H1 (cell line): ENCODE measurements around the gene MUC16. TPM values are rescaled to one million over a fixed set of nuclear protein-coding genes. Genes with fewer than 3 reads are reported as not detected.

ENCODE experiments used
- CTCF ChIA-PET: fragments of 300-600 bp; sonication (Branson Sonifier 250); formaldehyde crosslinking; loops from one replicate; lab custom pipeline; 2021; ENCODE audit not compliant: partially characterized antibody; lab: Charles Lee
- POLR2A ChIA-PET: fragments of 300-600 bp; sonication (Branson Sonifier 250); formaldehyde crosslinking; loops from one replicate; lab custom pipeline; 2021; ENCODE audit warnings: inconsistent platforms; ENCODE audit not compliant: partially characterized antibody; lab: Charles Lee
- DNase-seq, 2 experiments: peaks; one replicate each; pipeline versions ENCODE4 v3.0.0 to v3.0.0-alpha.2; 2010 to 2022; ENCODE audit warnings: low spot score in 2 of 2, low read depth in 1 of 2, mixed read lengths in 1 of 2
- FAIRE-seq: peaks from 2 replicates; lab custom pipeline; 2011; peaks lifted over from hg19 to GRCh38; lab: Jason Lieb, UNC
- H2AFZ ChIP-seq: 2 replicates; pipeline ENCODE4 v1.8.1; 2012; ENCODE audit warnings: low read length, inconsistent platforms
- H2AK5ac ChIP-seq: 2 replicates; pipeline ENCODE4 v1.6.1; 2013; ENCODE audit warnings: low read depth, low read length
- H2BK120ac ChIP-seq: replicated peaks from 2 replicates; pipeline ENCODE3; 2013; ENCODE audit warnings: low read depth, low read length, inconsistent platforms
- H2BK12ac ChIP-seq: 2 replicates; pipeline ENCODE4 v1.6.1; 2013; ENCODE audit warnings: low read depth, low read length
- H2BK15ac ChIP-seq: 2 replicates; pipeline ENCODE4 v1.6.1; 2013; ENCODE audit warnings: low read length
- H2BK20ac ChIP-seq: 2 replicates; pipeline ENCODE4 v1.6.1; 2013; ENCODE audit warnings: low read length
- H2BK5ac ChIP-seq: 2 replicates; pipeline ENCODE4 v1.6.1; 2013; ENCODE audit warnings: low read depth, low read length
- H3K14ac ChIP-seq: 2 replicates; pipeline ENCODE4 v1.6.1; 2013; ENCODE audit warnings: inconsistent platforms; ENCODE audit not compliant: insufficient read length
- H3K18ac ChIP-seq: 2 replicates; pipeline ENCODE4 v1.6.1; 2013; ENCODE audit warnings: low read length; ENCODE audit errors: extremely low read depth
- H3K23ac ChIP-seq: 2 replicates; pipeline ENCODE4 v1.6.1; 2013; ENCODE audit warnings: inconsistent platforms; ENCODE audit not compliant: insufficient read length
- H3K23me2 ChIP-seq: 2 replicates; pipeline ENCODE4 v1.6.1; 2013; ENCODE audit warnings: low read depth, low read length
- H3K27ac ChIP-seq: 2 replicates; pipeline ENCODE4 v1.6.1; 2011; ENCODE audit warnings: low read depth, low read length, inconsistent platforms
- H3K27me3 ChIP-seq, 4 experiments: replicated peaks in 1 of 4; 1 replicate in 1 of 4; 2 replicates in 3 of 4; pipeline versions ENCODE4 v1.6.1 to v1.8.1; 2011 to 2013; ENCODE audit warnings: low read length in 3 of 4, mild to moderate bottlenecking in 3 of 4, inconsistent platforms in 2 of 4, mixed read lengths in 2 of 4, moderate library complexity in 1 of 4; ENCODE audit not compliant: control insufficient read depth in 3 of 4, insufficient read depth in 3 of 4; ENCODE audit errors: extremely low read depth in 1 of 4
- H3K36me3 ChIP-seq, 4 experiments: 2 replicates each; pipeline versions ENCODE4 v1.6.1 to v1.8.1; 2011 to 2013; ENCODE audit warnings: mild to moderate bottlenecking in 4 of 4, low read length in 3 of 4, moderate library complexity in 2 of 4, control low read depth in 1 of 4, inconsistent platforms in 1 of 4; ENCODE audit not compliant: insufficient read depth in 4 of 4, control insufficient read depth in 2 of 4
- H3K4ac ChIP-seq: replicated peaks from 2 replicates; pipeline ENCODE3; 2013; ENCODE audit warnings: low read length, low read depth, mixed read lengths, inconsistent platforms; ENCODE audit not compliant: insufficient read length
- H3K4me1 ChIP-seq, 4 experiments: replicated peaks in 1 of 4; 1 replicate in 1 of 4; 2 replicates in 3 of 4; pipeline versions ENCODE4 v1.6.1 to v1.8.1; 2011 to 2013; ENCODE audit warnings: low read length in 3 of 4, inconsistent platforms in 2 of 4, mixed read lengths in 1 of 4; ENCODE audit not compliant: insufficient read depth in 4 of 4, control insufficient read depth in 3 of 4
- H3K4me2 ChIP-seq, 2 experiments: 2 replicates each; pipeline versions ENCODE4 v1.6.1 to v1.8.1; 2011 to 2013; ENCODE audit warnings: low read depth in 2 of 2, low read length in 2 of 2, control low read depth in 1 of 2, inconsistent platforms in 1 of 2, mild to moderate bottlenecking in 1 of 2; ENCODE audit not compliant: insufficient read depth in 1 of 2
- H3K4me3 ChIP-seq, 4 experiments: fragments of 200-600, 300-600 bp in 1 of 4; sonication (generic), shearing (Covaris generic), sonication (Bioruptor Twin) in 1 of 4; 2 replicates each; pipeline versions ENCODE4 v1.5.1 to v1.8.1; 2011 to 2016; ENCODE audit warnings: low read length in 4 of 4, low read depth in 3 of 4, control low read depth in 2 of 4, inconsistent platforms in 2 of 4, mild to moderate bottlenecking in 2 of 4, mixed read lengths in 1 of 4, moderate library complexity in 1 of 4; ENCODE audit not compliant: insufficient read depth in 2 of 4; ENCODE audit errors: extremely low read depth in 1 of 4
- H3K56ac ChIP-seq: replicated peaks from 2 replicates; pipeline ENCODE3; 2013; ENCODE audit warnings: low read depth, mild to moderate bottlenecking, mixed read lengths, low read length, inconsistent platforms; ENCODE audit not compliant: insufficient read length
- H3K79me1 ChIP-seq: 2 replicates; pipeline ENCODE4 v1.6.1; 2013; ENCODE audit warnings: low read depth, low read length, control low read depth
- H3K79me2 ChIP-seq, 2 experiments: 2 replicates each; pipeline versions ENCODE4 v1.6.1 to v1.8.1; 2012 to 2013; ENCODE audit warnings: low read length in 2 of 2, mild to moderate bottlenecking in 2 of 2, inconsistent platforms in 1 of 2; ENCODE audit not compliant: insufficient read depth in 2 of 2, control insufficient read depth in 1 of 2
- H3K9ac ChIP-seq, 4 experiments: replicated peaks in 1 of 4; 1 replicate in 1 of 4; 2 replicates in 3 of 4; pipeline versions ENCODE4 v1.6.1 to v1.8.1; 2011 to 2013; ENCODE audit warnings: low read depth in 3 of 4, low read length in 3 of 4, control low read depth in 2 of 4, mild to moderate bottlenecking in 2 of 4, moderate library complexity in 2 of 4, inconsistent platforms in 1 of 4; ENCODE audit errors: extremely low read depth in 1 of 4
- H3K9me3 ChIP-seq, 2 experiments: 2 replicates each; pipeline versions ENCODE4 v1.6.1 to v1.8.1; 2012 to 2013; ENCODE audit warnings: mild to moderate bottlenecking in 2 of 2, moderate library complexity in 2 of 2, control low read depth in 1 of 2, inconsistent platforms in 1 of 2, low read depth in 1 of 2, low read length in 1 of 2, mixed read lengths in 1 of 2; ENCODE audit not compliant: insufficient read depth in 2 of 2
- H4K20me1 ChIP-seq, 2 experiments: replicated peaks in 1 of 2; 2 replicates each; pipeline versions ENCODE3 to v1.8.1; 2011 to 2013; ENCODE audit warnings: inconsistent platforms in 2 of 2, low read length in 2 of 2, mild to moderate bottlenecking in 1 of 2; ENCODE audit not compliant: insufficient read depth in 2 of 2, control insufficient read depth in 1 of 2
- H4K5ac ChIP-seq: 2 replicates; pipeline ENCODE4 v1.6.1; 2013; ENCODE audit warnings: low read length, low read depth, mixed read lengths, inconsistent platforms; ENCODE audit not compliant: insufficient read length
- H4K8ac ChIP-seq: 2 replicates; pipeline ENCODE4 v1.8.0; 2013; ENCODE audit warnings: mild to moderate bottlenecking, moderate library complexity, low read length, inconsistent platforms; ENCODE audit not compliant: insufficient read depth; ENCODE audit errors: extremely low read depth
- H4K91ac ChIP-seq: replicated peaks from 2 replicates; pipeline ENCODE3; 2013; ENCODE audit warnings: low read length, mixed read lengths, inconsistent platforms; ENCODE audit not compliant: insufficient read length
- ASH2L ChIP-seq: fragments of 200-600, 300-600 bp; sonication (generic); IDR thresholded peaks from one replicate; pipeline ENCODE4 v1.7.1; 2017; ENCODE audit warnings: low read length
- CBX5 ChIP-seq: fragments of 300-800, 300-1000 bp; sonication (generic); IDR thresholded peaks from 2 replicates; pipeline ENCODE4 v1.7.1; 2016; ENCODE audit warnings: antibody characterized with exemption, low read length, low read depth
- CHD1 ChIP-seq: IDR thresholded peaks from 2 replicates; pipeline ENCODE4 v1.6.1; 2012; ENCODE audit warnings: low read depth, low read length, improper control_type of control experiment
- CHD2 ChIP-seq: IDR thresholded peaks from 2 replicates; pipeline ENCODE4 v1.6.1; 2012; ENCODE audit warnings: low read length, improper control_type of control experiment
- EGR1 ChIP-seq: IDR thresholded peaks from 2 replicates; pipeline ENCODE4 v1.6.1; 2011; ENCODE audit warnings: low read depth, low read length, borderline replicate concordance
- FOSL1 ChIP-seq: IDR thresholded peaks from 2 replicates; pipeline ENCODE4 v1.6.1; 2011; ENCODE audit warnings: mild to moderate bottlenecking, low read depth, low read length, moderate library complexity; ENCODE audit not compliant: insufficient read depth
- HDAC2 ChIP-seq, 2 experiments: fragments of 300-600 bp in 1 of 2; sonication (generic) in 1 of 2; IDR thresholded peaks; 2 replicates each; pipeline ENCODE4 v1.6.1; 2011 to 2012; ENCODE audit warnings: low read depth in 2 of 2, low read length in 2 of 2, mild to moderate bottlenecking in 2 of 2, moderate library complexity in 2 of 2, borderline replicate concordance in 1 of 2, inconsistent platforms in 1 of 2
- HDAC6 ChIP-seq: IDR thresholded peaks from one replicate; pipeline ENCODE4 v1.7.1; 2012; ENCODE audit warnings: low read depth, mild to moderate bottlenecking, inconsistent platforms, low read length, moderate library complexity
- NRF1 ChIP-seq: IDR thresholded peaks from 2 replicates; pipeline ENCODE4 v1.6.1; 2011; ENCODE audit warnings: mild to moderate bottlenecking, low read depth, low read length, improper control_type of control experiment
- SAP30 ChIP-seq: fragments of 300-600 bp; sonication (generic); IDR thresholded peaks from 2 replicates; pipeline ENCODE4 v1.7.1; 2012; ENCODE audit warnings: low read length, moderate library complexity, mild to moderate bottlenecking, inconsistent platforms; ENCODE audit not compliant: insufficient read depth, insufficient replicate concordance
- SIX5 ChIP-seq: IDR thresholded peaks from 2 replicates; pipeline ENCODE4 v1.6.1; 2011; ENCODE audit warnings: mild to moderate bottlenecking, low read depth, low read length
- TAF7 ChIP-seq: optimal IDR thresholded peaks from 2 replicates; pipeline ENCODE3; 2011; ENCODE audit warnings: low read depth, mild to moderate bottlenecking, inconsistent platforms, low read length, moderate library complexity, borderline replicate concordance
- ZNF274 ChIP-seq: IDR thresholded peaks from 2 replicates; pipeline ENCODE4 v1.7.0; 2012; ENCODE audit warnings: low read length, borderline replicate concordance; ENCODE audit errors: extremely low read depth
- WGBS, 2 experiments: shearing (Covaris generic) in 1 of 2; methylation state at CpG; one replicate each; pipeline versions ENCODE4 v1.1.6 to v1.1.7; 2013 to 2015; ENCODE audit warnings: low lambda C conversion rate in 2 of 2, mixed read lengths in 2 of 2, inconsistent platforms in 1 of 2, low coverage in 1 of 2, missing lambda C conversion rate in 1 of 2; ENCODE audit not compliant: insufficient replicate concordance in 2 of 2, insufficient coverage in 1 of 2, insufficient read length in 1 of 2; ENCODE audit errors: extremely low coverage in 1 of 2, missing lambda C conversion rate in 1 of 2; 5-methylcytosine and 5-hydroxymethylcytosine counted together
- polyA plus RNA-seq, 7 experiments: library from polyadenylated mRNA; depleted of rRNA in 3 of 7; stranded (reverse) in 5 of 7; unstranded in 2 of 7; fragments of >200 nt in 5 of 7; fragments of 200-250 nt in 2 of 7; gene quantifications; 1 replicate in 5 of 7; 2 replicates in 1 of 7; 4 replicates in 1 of 7; pipeline versions ENCODE4 v1.2.1 to v1.2.3, GENCODE V29; 2011 to 2013; ENCODE audit warnings: missing spikeins in 2 of 7, mixed read lengths in 2 of 7
- total RNA-seq: library from RNA; stranded (reverse); fragmentation: NEBNext Ultra II Directional; extraction: Animal tissue kit (Norgen Biotek cat#: 25700); gene quantifications from 2 replicates; pipeline ENCODE4 v1.2.1, GENCODE V29; 2021

Gene MUC16
- total and polyA plus RNA-seq, 2 of the 8 experiments (the other 6 are each of a cell fraction or from before 2014, with no cell fraction given) = 0.17 to 0.60 TPM

DNA sequence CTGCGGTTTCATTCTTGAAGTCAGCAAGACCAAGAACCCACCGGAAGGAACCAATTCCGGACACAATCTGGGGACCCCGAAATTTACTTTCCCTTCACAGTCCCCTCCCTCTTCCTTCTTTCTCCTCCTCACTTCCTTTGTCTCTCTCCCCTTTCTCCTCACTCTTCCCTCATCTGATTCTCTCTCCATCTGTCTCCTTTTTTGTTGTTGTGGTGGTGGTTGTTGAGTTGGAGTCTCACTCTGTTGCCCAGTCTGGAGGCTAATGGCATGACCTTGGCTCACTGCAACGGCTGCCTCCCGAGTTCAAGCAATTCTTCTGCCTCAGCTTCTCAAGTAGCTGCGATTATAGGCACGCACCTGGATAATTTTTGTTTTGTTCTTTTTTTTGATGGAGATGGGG is 44.0 kb upstream of the MUC16 start:
- Histone ChIP-seq H3K4me1 (peaks cover 4 to 16% (median 8%) of the 10 kb centered on the region in 4 experiments; a peak in 6 of 7 replicates), H3K9ac (no peak overlapping the region), H3K23ac (no peak overlapping the region), H2AFZ (no peak overlapping the region), H3K27me3 (no peaks in the 10 kb centered on the region), H4K8ac (0 out of 2 replicates have a peak overlapping the region, but pooled peaks have one; percentile 54), H2BK12ac (peak overlapping the region; percentile 29; the same call in 1 of the 2 replicates), H2BK5ac (peak overlapping the region; percentile 90), H3K23me2 (no peaks in the 10 kb centered on the region; the same call in 1 of the 2 replicates), H3K36me3 (no peaks in the 10 kb centered on the region), H3K56ac (no peak overlapping the region), H3K14ac (no peak overlapping the region), H4K20me1 (no peaks in the 10 kb centered on the region), H4K5ac (peak overlapping the region; percentile 3), H3K18ac (peak overlapping the region; percentile 15), H3K4ac (no peak overlapping the region), H2BK120ac (no peak overlapping the region), H3K4me2 (peak overlapping the region in 1 of 2 experiments; percentile 74; a peak in 2 of 4 replicates), H2AK5ac (0 out of 2 replicates have a peak overlapping the region, but pooled peaks have one; percentile 39), H3K4me3 (peak overlapping the region in 1 of 4 experiments; percentile 37; a peak in 1 of 8 replicates), H3K79me2 (no peaks in the 10 kb centered on the region), H4K91ac (no peak overlapping the region), H3K9me3 (no peaks in the 10 kb centered on the region), H2BK20ac (peak overlapping the region; percentile 90; the same call in 1 of the 2 replicates), H3K27ac (no peak overlapping the region), H2BK15ac (no peak overlapping the region), H3K79me1 (no peaks in the 10 kb centered on the region)
- 93% methylated on average over 8 of the region's 8 CpGs; no CpG with 5 or more reads in 1 of the 2 experiments for WGBS, 2 experiments
- ChIA-PET POLR2A (interaction anchor here (1.1 to 2.1 kb wide), 3 partner anchors 8 to 16 kb away, joined by 3 to 12 read pairs (median 5); no protein-coding TSS in a partner anchor), CTCF (interaction anchor here (1.3 to 1.4 kb wide), 2 partner anchors 10 to 45 kb away, joined by 5 to 6 read pairs; no protein-coding TSS in a partner anchor)
- FAIRE-seq = no peak
- no peak for DNase-seq
- TF ChIP-seq HDAC6 = no peak
- no peak for TF ChIP-seq SAP30
- no peak for TF ChIP-seq NRF1
- no peak for TF ChIP-seq TAF7
- no peak for TF ChIP-seq CHD1
- TF ChIP-seq ZNF274 = no peak
- TF ChIP-seq CHD2 = no peak
- no peak for TF ChIP-seq FOSL1
- no peak for TF ChIP-seq ASH2L
- no peak for TF ChIP-seq EGR1
- TF ChIP-seq HDAC2 (IDR thresholded peaks at IDR 0.05; ENCODE audit: borderline replicate concordance in 1 of 2, low read depth in 2 of 2, low read length in 2 of 2) = no peak
- no peak for TF ChIP-seq CBX5
- no peak for TF ChIP-seq SIX5
